MM.1S (cell line): ENCODE measurements around the gene CYTH4.

Experiments used
- CTCF ChIP-seq: fragments of 300-600 bp; sonication (generic); IDR thresholded peaks from 2 replicates; pipeline ENCODE4 v1.5.1; 2016; ENCODE audit warnings: antibody characterized with exemption, low read length, mixed read lengths
- EZH2 ChIP-seq: fragments of 300-600 bp; sonication (generic); optimal IDR thresholded peaks from 2 replicates; pipeline ENCODE3; 2017; ENCODE audit warnings: low read depth, mild to moderate bottlenecking, antibody characterized with exemption, low read length, mixed read lengths
- EZH2phosphoT487 ChIP-seq: fragments of 300-600 bp; sonication (generic); IDR thresholded peaks from 2 replicates; pipeline ENCODE4 v1.6.1; 2018; ENCODE audit warnings: antibody characterized with exemption, low read length

GRCh38 chr22:37338539-37339246, 56.4 kb downstream of the CYTH4 start:
- TF ChIP-seq CTCF = no peak
- no peak for TF ChIP-seq EZH2
- no peak for TF ChIP-seq EZH2phosphoT487
